Measurements from ENCODE around the gene COPS7A.
A peak's percentile ranks its signal among the peaks of the same experiment; 100 is the strongest.

The COPS7A gene

GRCh38 chr12:6750506-6750905, 26.7 kb downstream of the COPS7A start:
- DNase-seq (ENCODE audit: low read depth) = no peak

GRCh38 chr12:6751767-6752166, 27.9 kb downstream of the COPS7A start:
- DNase-seq (ENCODE audit: low read depth) = no peak

- peak; percentile 57 for DNase-seq (ENCODE audit: low read depth)
Observed at GRCh38 chr12:6752167-6752920, 28.5 kb downstream of the COPS7A start.

- DNase-seq (ENCODE audit: low read depth) = peak; percentile 99
Observed at GRCh38 chr12:6752921-6753771, 29.3 kb downstream of the COPS7A start, which contains the start of gene MLF2. MLF2 (minus strand) TSS chr12:6753141; CDS start chr12:6752334, 807 bp downstream.

GRCh38 chr12:6753772-6754356, 30.0 kb downstream of the COPS7A start:
- DNase-seq (ENCODE audit: low read depth) = no peak

GRCh38 chr12:6754411-6754810, 30.6 kb downstream of the COPS7A start:
- no peak for DNase-seq (ENCODE audit: low read depth)

GRCh38 chr12:6757028-6757690, 33.3 kb downstream of the COPS7A start:
- no peak for DNase-seq (ENCODE audit: low read depth)

GRCh38 chr12:6758506-6759095, 34.8 kb downstream of the COPS7A start:
- no peak for DNase-seq (ENCODE audit: low read depth)

- DNase-seq (ENCODE audit: low read depth) = no peak
Observed at GRCh38 chr12:6759741-6760140, 35.9 kb downstream of the COPS7A start.

- DNase-seq (ENCODE audit: low read depth) = no peak
Observed at GRCh38 chr12:6763380-6763779, 39.5 kb downstream of the COPS7A start.

GRCh38 chr12:6764011-6764828, 40.4 kb downstream of the COPS7A start:
- peak; percentile 99 for DNase-seq (ENCODE audit: low read depth)

GRCh38 chr12:6765048-6765633, 41.3 kb downstream of the COPS7A start:
- DNase-seq (ENCODE audit: low read depth) = no peak

GRCh38 chr12:6765634-6766581, 42.1 kb downstream of the COPS7A start, which contains the start of gene PTMS:
PTMS (plus strand) TSS chr12:6766363; CDS start chr12:6766706, 343 bp downstream.
- DNase-seq (ENCODE audit: low read depth) = peak; percentile 94

GRCh38 chr12:6766651-6767349, 43.0 kb downstream of the COPS7A start:
- DNase-seq (ENCODE audit: low read depth) = peak; percentile 57

- DNase-seq (ENCODE audit: low read depth) = no peak
Observed at GRCh38 chr12:6767353-6768319, 43.8 kb downstream of the COPS7A start.

- DNase-seq (ENCODE audit: low read depth) = no peak
Observed at GRCh38 chr12:6768437-6768914, 44.6 kb downstream of the COPS7A start.

GRCh38 chr12:6768990-6769389, 45.1 kb downstream of the COPS7A start:
- peak; percentile 33 for DNase-seq (ENCODE audit: low read depth)
